SK-N-SH treated with all-trans-retinoic acid at 6 μM for 48 hours (cell line): ENCODE measurements around the gene GLP1R.

Source experiments
- ATAC-seq: fragments of 200-7000 bp; cut with Tn5 transposase; 3 replicates; pipeline ENCODE4 v1.9.1; 2020; ENCODE audit warnings: mild to moderate bottlenecking, moderate library complexity
- ARNTL ChIP-seq: fragments of 450-650 bp; formaldehyde crosslinking; IDR thresholded peaks from 2 replicates; pipeline ENCODE4 v1.5.0; 2020; ENCODE audit warnings: low read depth, mild to moderate bottlenecking, moderate library complexity, borderline replicate concordance
- BACH2 ChIP-seq: fragments of 250-450 bp; sonication (Bioruptor Pico); IDR thresholded peaks from 2 replicates; pipeline ENCODE4 v1.9.0; 2021; ENCODE audit warnings: mild to moderate bottlenecking, borderline replicate concordance
- CSRNP3 ChIP-seq: fragments of 250-450 bp; sonication (Bioruptor Pico); IDR thresholded peaks from 2 replicates; pipeline ENCODE4 v1.5.1; 2021; ENCODE audit warnings: mild to moderate bottlenecking, moderate library complexity
- GLIS3 ChIP-seq: fragments of 250-450 bp; sonication (Bioruptor Pico); IDR thresholded peaks from 2 replicates; pipeline ENCODE4 v1.5.0; 2020; ENCODE audit warnings: mild to moderate bottlenecking, moderate library complexity
- ISL1 ChIP-seq: fragments of 250-450 bp; sonication (Bioruptor Pico); IDR thresholded peaks from 2 replicates; pipeline ENCODE4 v2.1.2; 2022; ENCODE audit warnings: mild to moderate bottlenecking, moderate library complexity
- OSR1 ChIP-seq: fragments of 250-450 bp; sonication (Bioruptor Pico); IDR thresholded peaks from 2 replicates; pipeline ENCODE4 v1.8.0; 2022; ENCODE audit warnings: moderate library complexity, mild to moderate bottlenecking, inconsistent platforms
- PPARA ChIP-seq: fragments of 250-450 bp; sonication (Bioruptor Pico); IDR thresholded peaks from 2 replicates; pipeline ENCODE4 v1.5.0; 2020; ENCODE audit warnings: mild to moderate bottlenecking, borderline replicate concordance
- RARB ChIP-seq: fragments of 250-450 bp; sonication (Bioruptor Pico); IDR thresholded peaks from 2 replicates; pipeline ENCODE4 v1.8.0; 2021; ENCODE audit warnings: mild to moderate bottlenecking, moderate library complexity
- TCF4 ChIP-seq: fragments of 250-450 bp; sonication (Bioruptor Pico); IDR thresholded peaks from 2 replicates; pipeline ENCODE4 v1.8.0; 2021; ENCODE audit warnings: mild to moderate bottlenecking, moderate library complexity, borderline replicate concordance
- TOX ChIP-seq: fragments of 250-450 bp; sonication (Bioruptor Pico); IDR thresholded peaks from 2 replicates; pipeline ENCODE4 v1.8.0; 2021; ENCODE audit warnings: mild to moderate bottlenecking, moderate library complexity, borderline replicate concordance
- TSHZ2 ChIP-seq: fragments of 250-450 bp; sonication (Bioruptor Pico); IDR thresholded peaks from 2 replicates; pipeline ENCODE4 v1.5.0; 2020; ENCODE audit warnings: mild to moderate bottlenecking, moderate library complexity
- ZFP3 ChIP-seq: fragments of 250-450 bp; sonication (Bioruptor Pico); IDR thresholded peaks from 2 replicates; pipeline ENCODE4 v1.5.0; 2020; ENCODE audit warnings: mild to moderate bottlenecking, moderate library complexity
- ZFP30 ChIP-seq: fragments of 450-650 bp; formaldehyde crosslinking; IDR thresholded peaks from 2 replicates; pipeline ENCODE4 v1.5.0; 2022; ENCODE audit warnings: mild to moderate bottlenecking, moderate library complexity

Gene GLP1R

DNA sequence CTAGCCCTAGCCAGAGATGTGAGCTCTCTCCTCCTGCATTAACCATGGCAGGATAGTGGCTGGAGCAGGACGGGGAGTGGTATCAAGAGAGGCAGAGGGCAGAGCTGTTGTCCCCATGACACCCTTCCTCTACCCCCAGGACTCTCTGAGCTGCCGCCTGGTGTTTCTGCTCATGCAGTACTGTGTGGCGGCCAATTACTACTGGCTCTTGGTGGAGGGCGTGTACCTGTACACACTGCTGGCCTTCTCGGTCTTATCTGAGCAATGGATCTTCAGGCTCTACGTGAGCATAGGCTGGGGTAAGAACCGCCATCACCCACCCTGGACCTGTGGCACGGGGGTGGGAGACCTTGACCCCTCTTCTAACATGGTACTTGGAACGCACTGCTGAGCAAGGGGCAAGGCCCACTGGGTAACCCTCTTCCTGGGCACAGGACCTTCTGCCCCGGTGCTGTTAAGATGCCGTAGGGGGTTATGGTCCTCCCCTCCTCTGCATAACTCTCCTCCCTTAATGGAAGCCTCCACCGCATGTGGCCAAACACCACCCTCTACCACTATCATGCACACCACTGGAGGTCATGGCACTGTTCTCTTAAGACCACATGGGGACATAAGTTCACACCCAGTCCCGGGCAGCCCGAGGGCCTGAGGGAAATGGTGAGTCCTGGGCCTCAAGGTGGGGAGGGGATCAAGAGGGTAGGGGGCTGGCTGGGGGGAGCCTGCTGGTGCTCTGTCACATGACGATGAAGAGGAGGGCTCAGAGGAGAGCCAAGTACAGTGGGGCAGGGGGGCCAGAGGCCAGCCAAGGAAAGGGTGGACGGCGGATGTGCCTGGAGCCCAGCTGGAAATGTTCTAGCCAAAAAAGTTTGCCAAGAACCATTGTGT, 25.1 kb downstream of the GLP1R start:
- ATAC-seq, result no peak
- TF ChIP-seq ZFP3 (CRISPR knock-in tag), result no peak
- TF ChIP-seq ZFP30 (CRISPR knock-in tag), result no peak
- no peak for TF ChIP-seq TSHZ2

DNA sequence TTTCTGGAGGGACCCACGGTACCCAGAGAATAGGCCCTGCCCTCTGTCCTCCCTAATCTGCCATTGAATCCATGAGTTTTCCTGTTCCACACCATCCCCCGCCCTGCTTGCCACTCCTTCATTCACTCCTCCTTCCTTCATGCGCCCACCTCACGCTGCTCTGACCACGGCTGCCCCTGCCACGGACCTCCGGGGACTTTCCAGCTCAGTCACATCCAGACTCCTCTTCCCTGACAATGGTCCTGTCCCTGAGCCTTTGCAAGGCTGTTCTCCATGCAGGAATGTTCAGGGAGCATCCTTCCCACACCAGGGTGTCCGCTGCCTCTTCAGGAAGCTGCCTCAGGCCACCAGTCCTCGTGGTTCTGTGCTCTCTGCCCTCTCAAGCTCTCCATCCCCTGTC, 25.9 kb downstream of the GLP1R start:
- no peak for ATAC-seq
- no peak for TF ChIP-seq CSRNP3 (CRISPR knock-in tag)
- TF ChIP-seq GLIS3 (CRISPR knock-in tag), result no peak
- no peak for TF ChIP-seq ARNTL (CRISPR knock-in tag)

DNA sequence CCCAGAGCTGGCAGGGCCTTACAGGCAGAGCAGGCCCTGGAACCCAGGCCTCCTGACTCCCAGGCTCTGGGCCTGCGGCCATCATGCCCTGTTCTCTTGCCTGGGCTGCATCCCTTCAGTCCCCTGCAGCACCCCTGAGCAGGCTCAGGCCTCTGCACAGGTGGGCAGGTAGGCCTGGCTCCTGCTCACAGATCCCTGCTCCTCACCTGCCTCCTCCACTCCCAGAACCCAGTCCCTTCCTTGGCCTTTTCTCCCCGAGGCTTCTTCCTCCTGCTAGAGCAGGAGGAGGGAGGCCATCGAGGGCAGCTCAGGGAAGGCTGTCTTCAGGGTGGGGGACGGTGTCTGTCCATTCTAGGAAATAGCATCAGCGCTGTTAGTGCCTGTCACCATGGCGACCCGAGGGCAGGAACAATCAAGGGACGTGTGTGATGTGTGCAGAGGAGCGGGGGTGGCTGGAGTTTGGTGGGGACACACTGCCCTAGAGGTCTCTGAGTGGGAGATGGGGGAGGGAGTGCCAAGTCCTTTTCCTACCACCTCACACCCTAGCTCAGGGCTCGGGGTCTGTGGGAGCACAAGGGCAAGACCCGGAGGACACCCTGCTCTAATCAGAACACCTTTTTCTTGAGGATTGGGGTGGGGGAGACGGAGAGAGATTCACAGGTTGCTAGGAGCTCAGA, 26.6 kb downstream of the GLP1R start:
- TF ChIP-seq BACH2 (CRISPR knock-in tag) (no peak), ZFP30 (CRISPR knock-in tag) (no peak)
- no peak for ATAC-seq

- TF ChIP-seq ARNTL (CRISPR knock-in tag) (no peak), PPARA (CRISPR knock-in tag) (no peak), TCF4 (no peak), RARB (CRISPR knock-in tag) (no peak), TSHZ2 (no peak), ZFP30 (CRISPR knock-in tag) (no peak), ZFP3 (CRISPR knock-in tag) (no peak), ISL1 (CRISPR knock-in tag) (no peak), TOX (no peak), OSR1 (no peak), CSRNP3 (CRISPR knock-in tag) (no peak), GLIS3 (CRISPR knock-in tag) (no peak)
- no peak for ATAC-seq
Observed at GRCh38 chr6:39075807-39076622, 27.4 kb downstream of the GLP1R start.
